ENCODE data around the gene USP44.

Gene USP44

GRCh38 chr12:95548056-95548538 lies 3.2 kb downstream of the USP44 start:
- DNase-seq, result peak; percentile 38

GRCh38 chr12:95547522-95548055 lies 3.7 kb downstream of the USP44 start:
- no peak for DNase-seq

DNA sequence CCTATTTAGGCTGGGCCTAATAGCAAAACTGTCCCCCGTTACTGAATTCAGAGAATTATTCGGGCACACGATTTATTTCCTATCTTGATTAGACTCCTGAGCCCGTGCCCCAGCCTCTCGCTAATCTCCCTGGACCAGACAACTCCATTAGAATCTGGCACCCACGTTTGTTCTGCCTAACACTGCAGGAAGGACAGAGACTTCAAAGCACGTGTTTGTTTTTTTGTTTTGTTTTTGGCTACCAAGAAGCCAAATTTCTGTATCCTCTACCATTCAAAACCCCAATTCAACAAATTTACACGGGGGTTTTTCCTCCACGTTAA lies 4.8 kb downstream of the USP44 start:
- no peak for DNase-seq

DNA sequence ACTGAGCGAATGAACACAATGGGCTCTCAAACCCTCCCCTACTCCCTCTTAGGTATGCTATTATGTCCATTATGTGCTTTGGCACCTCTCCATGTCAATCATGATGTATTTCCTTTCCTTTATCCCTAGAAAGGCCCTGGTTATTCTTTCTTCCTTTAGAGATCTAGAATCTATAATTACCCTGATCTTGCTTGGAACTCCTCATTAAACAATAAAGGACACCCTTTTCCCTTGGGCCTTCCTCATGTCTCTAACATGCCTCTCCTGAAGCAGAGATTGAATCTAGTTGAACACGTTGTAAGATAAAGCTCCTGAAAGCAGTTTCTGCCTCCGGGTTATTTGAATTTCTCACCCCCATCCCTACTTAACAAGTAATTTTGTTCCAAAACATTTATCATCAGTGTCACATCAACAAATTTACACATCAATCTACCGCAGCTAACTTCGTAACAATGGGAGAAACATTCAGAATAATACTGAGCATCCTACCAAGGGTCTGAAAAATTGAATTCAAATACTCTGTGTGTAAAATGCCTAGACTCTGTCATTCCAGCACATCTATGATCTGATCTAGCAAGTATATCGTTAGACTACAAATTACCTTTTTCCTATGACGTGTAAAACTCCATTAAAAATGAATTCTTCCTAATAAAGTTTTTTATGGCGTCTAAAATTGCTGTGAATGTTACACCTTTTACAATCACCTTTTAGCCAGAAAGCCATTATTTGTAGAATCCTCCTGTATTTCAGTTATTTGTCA lies 5.4 kb downstream of the USP44 start:
- peak; percentile 82 for DNase-seq

GRCh38 chr12:95545303-95545702 lies 6.0 kb downstream of the USP44 start:
- no peak for DNase-seq

DNA sequence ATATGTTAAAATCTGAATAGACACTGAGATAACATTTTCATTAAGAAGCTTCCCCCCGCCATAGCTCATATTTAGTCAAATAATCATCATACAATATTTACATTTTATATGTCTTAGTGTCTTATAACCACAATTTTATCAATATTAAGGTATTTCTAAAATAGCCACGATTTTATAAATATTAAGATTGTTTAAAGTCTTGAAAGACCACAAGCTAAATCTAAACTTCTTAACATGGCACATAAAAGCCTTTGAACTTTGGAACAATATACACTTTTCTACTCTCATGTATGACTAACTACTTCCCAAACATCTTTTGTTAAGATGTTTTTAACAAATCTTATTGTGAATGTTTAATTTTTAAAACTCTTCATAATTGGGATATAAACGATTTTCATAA lies 6.5 kb downstream of the USP44 start:
- no peak for DNase-seq

DNA sequence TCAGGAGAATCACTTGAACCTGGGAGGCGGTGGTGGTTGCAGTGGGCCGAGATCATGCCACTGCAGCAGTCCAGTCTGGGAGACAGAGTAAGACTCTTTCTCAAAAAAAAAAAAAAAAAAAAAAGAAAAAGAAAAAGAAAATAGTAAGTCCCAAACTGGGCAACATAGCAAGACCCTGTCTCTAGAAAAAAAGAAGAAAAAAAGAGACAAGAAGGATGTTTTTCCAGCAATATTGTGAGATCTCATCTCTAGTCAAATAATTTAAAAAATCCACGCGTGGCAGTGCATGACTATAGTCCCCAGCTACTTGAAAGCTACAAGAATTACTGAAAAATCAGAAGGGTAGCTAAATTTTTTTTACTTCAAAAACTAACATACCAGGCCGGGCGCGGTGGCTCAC lies 8.0 kb downstream of the USP44 start:
- no peak for DNase-seq

GRCh38 chr12:95541436-95541835 lies 9.8 kb downstream of the USP44 start:
- no peak for DNase-seq

DNA sequence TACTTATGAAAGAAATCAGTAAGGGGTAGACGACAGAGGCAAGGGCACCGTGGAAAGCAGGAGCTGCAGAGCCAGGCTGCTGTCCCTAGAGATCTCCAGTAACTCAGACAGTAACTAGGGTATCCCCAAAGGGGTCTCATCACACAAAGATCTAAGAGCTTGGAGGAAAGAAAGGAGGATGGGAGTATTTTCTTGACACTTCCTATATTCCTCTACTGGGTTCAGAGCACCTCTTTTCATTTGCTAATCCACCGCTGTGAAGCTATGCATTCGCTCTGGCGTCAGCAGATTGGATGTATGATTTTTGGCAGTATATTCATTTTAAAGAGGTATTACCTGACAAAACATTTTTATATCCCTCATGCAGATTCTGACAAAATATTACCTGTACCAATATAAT lies 12.6 kb downstream of the USP44 start:
- no peak for DNase-seq

DNA sequence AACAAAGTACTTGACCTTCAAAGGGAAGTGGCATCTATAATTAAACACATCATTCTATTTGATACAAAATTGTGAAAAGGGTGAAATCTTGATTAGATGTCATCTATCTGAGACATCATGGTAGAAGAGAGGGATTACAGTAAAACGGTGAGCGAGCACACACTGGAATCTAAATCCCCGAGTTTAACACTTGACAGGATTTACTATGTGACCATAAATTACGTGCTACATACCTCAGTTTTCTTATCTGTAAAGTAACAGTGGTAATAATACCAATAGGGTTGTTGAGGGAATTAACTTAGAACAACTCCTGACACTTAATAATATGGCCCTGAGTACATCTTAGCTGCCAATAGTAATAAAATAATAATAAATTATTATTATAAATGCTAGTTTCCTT lies 13.3 kb downstream of the USP44 start:
- DNase-seq, result no peak

GRCh38 chr12:95533985-95534384 lies 17.3 kb downstream of the USP44 start:
- DNase-seq, result no peak

- DNase-seq, result no peak
Measured at GRCh38 chr12:95532851-95533250, 18.4 kb downstream of the USP44 start.

DNA sequence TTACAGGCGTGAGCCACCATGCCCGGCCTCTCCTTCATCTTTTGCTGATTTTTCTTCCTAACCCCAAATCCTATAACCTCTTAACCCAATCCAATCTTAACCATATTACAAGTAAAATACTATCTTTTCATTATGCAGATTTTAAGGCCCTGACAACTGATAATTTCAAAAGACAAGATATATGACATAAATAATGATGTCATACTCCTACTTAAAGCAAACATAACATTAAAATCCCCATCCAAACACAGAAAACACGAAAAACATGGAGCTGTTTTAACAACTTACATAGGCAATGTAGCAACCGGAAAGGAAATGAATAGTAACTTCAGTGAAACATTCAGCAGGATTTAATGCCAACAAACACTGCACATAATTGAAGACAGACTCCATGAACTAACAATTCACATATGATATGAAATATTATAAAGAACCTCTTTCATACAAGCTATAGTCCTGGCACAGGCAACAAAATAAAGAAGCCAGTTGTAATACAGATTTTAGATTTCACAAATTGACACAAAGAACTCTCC lies 21.5 kb downstream of the USP44 start:
- no peak for DNase-seq

- DNase-seq, result no peak
Measured at GRCh38 chr12:95528431-95528830, 22.8 kb downstream of the USP44 start.

GRCh38 chr12:95522692-95523091 lies 28.6 kb downstream of the USP44 start:
- no peak for DNase-seq

DNA sequence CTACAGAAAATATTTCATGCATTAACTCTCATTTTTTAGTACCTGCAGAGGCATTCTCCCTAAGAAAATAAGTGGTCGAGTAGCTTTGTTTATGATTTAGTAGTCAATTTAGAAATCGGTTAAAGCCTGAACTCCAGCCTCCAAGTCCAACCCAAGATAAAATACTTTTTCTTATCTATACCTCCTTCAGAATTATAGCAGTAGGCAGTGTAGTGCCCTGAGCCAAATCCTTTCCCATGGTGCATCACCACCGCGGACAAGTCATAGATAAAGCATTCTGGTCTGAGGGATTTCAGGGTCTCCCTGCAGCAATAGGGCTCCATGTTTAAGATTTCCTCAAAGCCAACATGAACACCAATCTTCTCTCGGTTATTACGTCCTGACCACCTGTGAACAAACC lies 30.5 kb downstream of the USP44 start:
- no peak for DNase-seq

GRCh38 chr12:95518944-95519343 lies 32.3 kb downstream of the USP44 start:
- no peak for DNase-seq

DNA sequence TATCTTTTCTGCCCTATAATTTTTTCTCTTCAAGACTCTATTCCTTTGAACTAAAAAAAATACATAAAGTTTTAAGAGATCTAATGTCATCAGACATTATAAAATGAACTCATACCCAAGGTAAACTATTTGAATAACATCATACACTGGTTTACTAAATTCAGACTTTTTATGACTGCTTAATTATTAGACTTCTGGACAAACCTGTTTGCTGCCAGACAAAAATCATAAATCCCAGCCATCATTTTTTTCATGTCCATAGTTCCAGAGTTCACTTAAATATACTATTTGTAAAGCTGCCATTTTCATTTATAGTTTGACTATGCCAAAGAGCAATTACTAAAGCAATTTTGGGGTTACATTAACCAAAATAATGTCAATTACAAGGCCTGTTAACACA lies 34.0 kb downstream of the USP44 start:
- no peak for DNase-seq

DNA sequence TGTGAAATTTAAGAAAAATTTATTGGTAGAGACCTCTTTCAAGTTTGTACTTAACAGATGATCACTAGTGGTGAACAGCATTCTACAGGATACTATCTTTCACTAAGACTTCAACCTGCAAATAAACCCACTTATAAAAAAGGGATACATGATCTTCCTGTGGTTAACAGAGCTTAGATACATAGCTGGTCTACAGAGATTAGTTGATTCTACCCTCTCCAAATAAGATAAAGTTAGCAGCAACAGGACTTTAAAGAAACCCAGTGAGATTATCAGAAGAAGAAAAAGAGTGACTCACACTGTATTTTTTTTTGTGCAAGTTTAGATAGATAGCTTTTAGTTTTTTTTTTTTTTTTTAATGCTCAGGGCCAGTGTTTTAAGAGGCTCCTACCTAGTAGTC lies 34.5 kb downstream of the USP44 start:
- no peak for DNase-seq

- DNase-seq, result no peak
Measured at GRCh38 chr12:95515197-95515596, 36.1 kb downstream of the USP44 start.

- DNase-seq, result no peak
Measured at GRCh38 chr12:95513599-95513998, 37.7 kb downstream of the USP44 start.

DNA sequence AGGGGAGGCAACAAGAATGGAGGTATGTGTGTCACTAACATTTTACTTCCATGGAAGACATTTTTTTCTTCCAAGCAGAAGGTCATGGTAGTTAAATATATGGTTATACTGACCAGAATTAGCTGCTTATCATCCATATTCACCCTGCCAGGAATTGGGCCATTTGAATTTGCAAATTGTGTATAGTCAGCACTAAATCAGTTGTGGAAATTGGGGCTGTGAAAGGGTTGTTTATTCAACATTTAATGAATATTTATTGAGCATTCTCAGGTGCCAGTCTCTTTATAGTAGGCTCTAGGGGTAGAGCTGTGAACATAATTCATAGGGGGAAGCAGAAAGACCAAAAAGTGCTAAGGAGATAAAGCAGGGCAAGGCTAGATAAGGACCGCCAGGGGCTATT lies 39.3 kb downstream of the USP44 start:
- DNase-seq, result no peak

GRCh38 chr12:95509300-95509699 lies 42.0 kb downstream of the USP44 start:
- no peak for DNase-seq

- DNase-seq, result no peak
Measured at GRCh38 chr12:95506707-95507523, 44.4 kb downstream of the USP44 start.
